ENCODE data around the gene IL15.

The IL15 gene

GRCh38 chr4:141761926-141762325 is 125.5 kb downstream of the IL15 start:
- in situ Hi-C loops (cut with MboI; ENCODE audit: low sequenced_read_pairs) = no loop called here

GRCh38 chr4:141763374-141763773 is 127.0 kb downstream of the IL15 start:
- in situ Hi-C loops (cut with MboI; ENCODE audit: low sequenced_read_pairs) = no loop called here

GRCh38 chr4:141768954-141769353 is 132.6 kb downstream of the IL15 start:
- in situ Hi-C loops (cut with MboI; ENCODE audit: low sequenced_read_pairs) = no loop called here

- in situ Hi-C loops (cut with MboI; ENCODE audit: low sequenced_read_pairs) = no loop called here
Observed at GRCh38 chr4:141771889-141772830, 135.8 kb downstream of the IL15 start.

- in situ Hi-C loops (cut with MboI; ENCODE audit: low sequenced_read_pairs) = no loop called here
Observed at GRCh38 chr4:141772838-141773237, 136.5 kb downstream of the IL15 start.

DNA sequence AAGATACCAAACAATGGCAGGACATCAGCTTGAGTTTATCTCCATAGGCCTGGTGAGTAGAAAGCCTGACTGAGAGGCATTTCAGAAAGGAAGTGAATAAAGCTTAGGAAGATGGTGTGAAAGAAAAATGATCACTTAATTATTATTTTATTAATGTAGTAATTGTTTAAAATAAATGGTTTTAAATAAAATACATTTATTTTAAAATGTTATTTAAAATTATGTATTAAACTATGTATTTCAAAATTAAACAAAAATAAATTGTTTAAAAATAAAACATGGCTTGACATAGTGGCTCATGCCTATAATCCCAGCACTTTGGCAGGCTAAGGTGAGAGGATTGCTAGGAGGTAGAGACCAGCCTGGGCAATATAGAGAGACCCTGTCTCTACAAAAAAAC is 145.8 kb downstream of the IL15 start:
- in situ Hi-C loops (cut with MboI; ENCODE audit: low sequenced_read_pairs) = no loop called here
